K562 (cell line): ENCODE measurements around the gene NRROS. TPM values are rescaled to one million over a fixed set of nuclear protein-coding genes. Genes with fewer than 3 reads are reported as not detected.

Experiments used
- ASH1L ChIP-seq: fragments of 450-650 bp; IDR thresholded peaks from 2 replicates; pipeline ENCODE4 v1.6.1; 2018; ENCODE audit warnings: borderline replicate concordance, mild to moderate bottlenecking, low read depth; ENCODE audit not compliant: partially characterized antibody
- ATF7 ChIP-seq: fragments of 450-650 bp; IDR thresholded peaks from 2 replicates; pipeline ENCODE4 v1.7.1; 2014; ENCODE audit warnings: mild to moderate bottlenecking, moderate library complexity
- CXXC5 ChIP-seq: fragments of 250-450 bp; sonication (Bioruptor Pico); IDR thresholded peaks from 2 replicates; pipeline ENCODE4 v1.8.0; 2022; ENCODE audit warnings: inconsistent platforms, mild to moderate bottlenecking, moderate library complexity
- FUS ChIP-seq: fragments of 200-400 bp; formaldehyde crosslinking; optimal IDR thresholded peaks from 2 replicates; pipeline ENCODE3; 2017; ENCODE audit warnings: low read depth, low read length
- JUND ChIP-seq, 2 experiments: IDR thresholded peaks; 2 replicates in 1 of 2; 3 replicates in 1 of 2; pipeline ENCODE4 v1.6.1; 2011; ENCODE audit warnings: borderline replicate concordance in 2 of 2, low read depth in 2 of 2, low read length in 2 of 2, improper control_type of control experiment in 1 of 2, missing biosample characterization in 1 of 2, missing genetic modification characterization in 1 of 2, missing genetic modification reagents in 1 of 2
- L3MBTL2 ChIP-seq: fragments of 450-650 bp; IDR thresholded peaks from 2 replicates; pipeline ENCODE4 v1.6.1; 2016; ENCODE audit warnings: mild to moderate bottlenecking, moderate library complexity
- MAFK ChIP-seq: IDR thresholded peaks from 2 replicates; pipeline ENCODE4 v1.6.1; 2011; ENCODE audit warnings: low read length, improper control_type of control experiment
- MIER1 ChIP-seq: fragments of 450-650 bp; IDR thresholded peaks from 2 replicates; pipeline ENCODE4 v1.6.1; 2016; ENCODE audit warnings: antibody characterized with exemption, mild to moderate bottlenecking, low read depth
- NFE2 ChIP-seq: IDR thresholded peaks from 2 replicates; pipeline ENCODE4 v1.6.1; 2014; ENCODE audit warnings: antibody characterized with exemption, low read depth
- POLR2G ChIP-seq: fragments of 200-400 bp; formaldehyde crosslinking; IDR thresholded peaks from 2 replicates; pipeline ENCODE4 v1.6.1; 2017; ENCODE audit warnings: low read depth, mild to moderate bottlenecking, antibody characterized with exemption, low read length, moderate library complexity
- POLR2H ChIP-seq: IDR thresholded peaks from 2 replicates; pipeline ENCODE4 v1.6.1; 2016; ENCODE audit warnings: missing genetic modification characterization, low read depth, mild to moderate bottlenecking, control low read depth, missing compliant biosample characterization, moderate library complexity
- RHOXF2B ChIP-seq: fragments of 250-450 bp; sonication (Bioruptor Pico); conservative IDR thresholded peaks from 2 replicates; pipeline ENCODE4 v1.5.1; 2021
- SMARCA4 ChIP-seq: fragments of 450-650 bp; IDR thresholded peaks from 2 replicates; pipeline ENCODE4 v1.6.1; 2016
- SMARCE1 ChIP-seq: fragments of 450-650 bp; IDR thresholded peaks from 2 replicates; pipeline ENCODE4 v1.7.1; 2016; ENCODE audit warnings: mild to moderate bottlenecking
- STAG1 ChIP-seq: sonication (generic); formaldehyde crosslinking; IDR thresholded peaks from 2 replicates; pipeline ENCODE4 v1.5.0; 2020; ENCODE audit warnings: missing genetic modification reagents, borderline replicate concordance
- TEAD4 ChIP-seq, 2 experiments: sonication (generic) in 1 of 2; formaldehyde crosslinking in 1 of 2; IDR thresholded peaks; 2 replicates each; pipeline versions ENCODE4 v1.6.1 to v1.8.0; 2012 to 2022; ENCODE audit warnings: borderline replicate concordance in 1 of 2, inconsistent platforms in 1 of 2, low read length in 1 of 2, mild to moderate bottlenecking in 1 of 2, missing genetic modification reagents in 1 of 2
- ZNF311 ChIP-seq: fragments of 250-450 bp; sonication (Bioruptor Pico); IDR thresholded peaks from 2 replicates; pipeline ENCODE4 v1.4.0; 2020; ENCODE audit warnings: mild to moderate bottlenecking, moderate library complexity
- ZNF699 ChIP-seq: fragments of 250-450 bp; sonication (Bioruptor Pico); IDR thresholded peaks from 2 replicates; pipeline ENCODE4 v1.8.0; 2021; ENCODE audit warnings: mild to moderate bottlenecking, moderate library complexity; ENCODE audit not compliant: insufficient replicate concordance
- polyA plus RNA-seq, 8 experiments: library from polyadenylated mRNA; depleted of rRNA in 4 of 8; stranded (reverse) in 5 of 8; unstranded in 3 of 8; fragments of >200 nt; fragmentation: Nextera tagmentation in 2 of 8; fragmentation: Illumina TruSeq in 1 of 8; extraction: Ambion mirVana in 2 of 8; extraction: Trizol in 1 of 8; gene quantifications; 2 replicates each; pipeline versions ENCODE4 v1.2.1 to v1.2.3, GENCODE V29; 2011 to 2014; ENCODE audit warnings: inconsistent platforms in 1 of 8, missing spikeins in 1 of 8
- total RNA-seq, 7 experiments: library from RNA; depleted of rRNA in 6 of 7; stranded (reverse); fragments of >200 nt in 6 of 7; fragmentation: Illumina TruSeq in 2 of 7; extraction: Trizol in 2 of 7; gene quantifications; 2 replicates each; pipeline versions ENCODE4 v1.2.1 to v1.2.3, GENCODE V29; 2011 to 2021; ENCODE audit warnings: low replicate concordance in 1 of 7
- TF ChIP-seq, protein P1 (sequence below), 2 experiments: IDR thresholded peaks; 2 replicates each; pipeline ENCODE4 v1.6.1; 2011; ENCODE audit warnings: borderline replicate concordance in 1 of 2, control low read depth in 1 of 2, low read depth in 1 of 2, low read length in 1 of 2, mild to moderate bottlenecking in 1 of 2, mixed read lengths in 1 of 2, moderate library complexity in 1 of 2; ENCODE audit not compliant: insufficient read depth in 1 of 2, insufficient read length in 1 of 2, poor library complexity in 1 of 2, severe bottlenecking in 1 of 2; ENCODE audit errors: extremely low read depth in 1 of 2
- TF ChIP-seq, protein P2 (sequence below): fragments of 450-650 bp; formaldehyde crosslinking; IDR thresholded peaks from 2 replicates; pipeline ENCODE4 v1.4.0; 2020; ENCODE audit warnings: mild to moderate bottlenecking, moderate library complexity
- TF ChIP-seq, protein P3 (sequence below): fragments of 250-450 bp; sonication (Bioruptor Pico); IDR thresholded peaks from 2 replicates; pipeline ENCODE4 v1.4.0; 2020; ENCODE audit warnings: mild to moderate bottlenecking, moderate library complexity, borderline replicate concordance

Gene NRROS
- total and polyA plus RNA-seq, 9 of the 15 experiments (the other 6 are each of a cell fraction or from before 2014, with no cell fraction given): 0.34 to 13.8 (median 3.8) TPM

DNA sequence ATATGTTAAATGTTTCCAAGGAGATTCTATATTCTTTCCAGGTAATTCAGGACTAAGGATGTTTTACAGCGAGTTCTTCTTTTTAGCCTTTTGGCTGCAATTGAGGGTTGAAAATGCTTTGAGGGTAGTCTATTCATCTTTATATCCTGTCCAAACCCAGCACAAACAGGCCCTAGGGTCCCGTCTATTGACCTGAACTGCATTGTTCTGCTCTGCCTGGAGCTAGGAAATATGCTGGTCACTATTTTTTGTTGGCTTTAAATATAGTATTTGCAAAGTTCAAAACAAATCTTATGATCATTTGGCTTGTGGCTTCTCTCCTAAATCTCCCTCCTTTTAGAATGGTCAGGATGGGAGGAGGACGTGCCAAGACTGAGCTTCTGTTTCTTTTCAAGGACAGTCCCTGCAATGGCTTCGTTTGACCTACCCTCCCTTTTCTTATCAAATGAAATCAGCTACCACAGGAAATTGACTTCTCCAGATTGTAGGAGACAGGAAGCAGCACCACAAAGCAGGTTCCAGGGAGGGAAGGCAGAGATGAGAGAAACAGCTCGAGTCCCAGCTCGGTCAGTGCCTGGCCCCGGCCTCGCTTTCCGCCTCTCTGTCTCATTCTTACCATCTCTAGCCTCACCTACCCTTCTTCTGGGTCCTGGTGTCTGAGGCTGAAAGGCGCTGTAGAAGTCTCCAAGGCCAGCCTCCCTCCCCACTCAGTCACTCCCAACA lies 27.6 kb upstream of the NRROS start (continued):
- TF ChIP-seq NFE2: no peak
- TF ChIP-seq STAG1: peak; percentile 32; the same call in 1 of the 2 replicates
- TF ChIP-seq POLR2G: 0 out of 2 replicates have a peak, but pooled peaks have one; percentile 29
- TF ChIP-seq ZNF699 (CRISPR knock-in tag): no peak
- TF ChIP-seq CXXC5: peak; percentile 23; the same call in 1 of the 2 replicates
- no peak for TF ChIP-seq MIER1
- peak; percentile 44 for TF ChIP-seq SMARCE1
- peak; percentile 50; the same call in 1 of the 2 replicates for TF ChIP-seq TEAD4 (IDR thresholded peaks at IDR 0.05; ENCODE audit: low read length)
- no peak for TF ChIP-seq TEAD4 (CRISPR knock-in tag; IDR thresholded peaks at IDR 0.05; ENCODE audit: borderline replicate concordance)
- TF ChIP-seq, protein P1, sequence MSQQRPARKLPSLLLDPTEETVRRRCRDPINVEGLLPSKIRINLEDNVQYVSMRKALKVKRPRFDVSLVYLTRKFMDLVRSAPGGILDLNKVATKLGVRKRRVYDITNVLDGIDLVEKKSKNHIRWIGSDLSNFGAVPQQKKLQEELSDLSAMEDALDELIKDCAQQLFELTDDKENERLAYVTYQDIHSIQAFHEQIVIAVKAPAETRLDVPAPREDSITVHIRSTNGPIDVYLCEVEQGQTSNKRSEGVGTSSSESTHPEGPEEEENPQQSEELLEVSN (IDR thresholded peaks at IDR 0.05; ENCODE audit: borderline replicate concordance in 1 of 2, extremely low read depth in 1 of 2, insufficient read depth in 1 of 2, insufficient read length in 1 of 2, low read depth in 1 of 2, low read length in 1 of 2, poor library complexity in 1 of 2, severe bottlenecking in 1 of 2): peak in 1 of 2 experiments; percentile 16
- TF ChIP-seq RHOXF2B: no peak
- TF ChIP-seq, protein P2, sequence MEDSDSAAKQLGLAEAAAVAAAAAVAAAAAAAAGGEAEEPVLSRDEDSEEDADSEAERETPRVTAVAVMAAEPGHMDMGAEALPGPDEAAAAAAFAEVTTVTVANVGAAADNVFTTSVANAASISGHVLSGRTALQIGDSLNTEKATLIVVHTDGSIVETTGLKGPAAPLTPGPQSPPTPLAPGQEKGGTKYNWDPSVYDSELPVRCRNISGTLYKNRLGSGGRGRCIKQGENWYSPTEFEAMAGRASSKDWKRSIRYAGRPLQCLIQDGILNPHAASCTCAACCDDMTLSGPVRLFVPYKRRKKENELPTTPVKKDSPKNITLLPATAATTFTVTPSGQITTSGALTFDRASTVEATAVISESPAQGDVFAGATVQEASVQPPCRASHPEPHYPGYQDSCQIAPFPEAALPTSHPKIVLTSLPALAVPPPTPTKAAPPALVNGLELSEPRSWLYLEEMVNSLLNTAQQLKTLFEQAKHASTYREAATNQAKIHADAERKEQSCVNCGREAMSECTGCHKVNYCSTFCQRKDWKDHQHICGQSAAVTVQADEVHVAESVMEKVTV (CRISPR knock-in tag): peak; percentile 34; the same call in 1 of the 2 replicates
- TF ChIP-seq ATF7: 0 out of 2 replicates have a peak, but pooled peaks have one; percentile 30
- TF ChIP-seq FUS: no peak
- peak; percentile 39 for TF ChIP-seq SMARCA4
- TF ChIP-seq, protein P3, sequence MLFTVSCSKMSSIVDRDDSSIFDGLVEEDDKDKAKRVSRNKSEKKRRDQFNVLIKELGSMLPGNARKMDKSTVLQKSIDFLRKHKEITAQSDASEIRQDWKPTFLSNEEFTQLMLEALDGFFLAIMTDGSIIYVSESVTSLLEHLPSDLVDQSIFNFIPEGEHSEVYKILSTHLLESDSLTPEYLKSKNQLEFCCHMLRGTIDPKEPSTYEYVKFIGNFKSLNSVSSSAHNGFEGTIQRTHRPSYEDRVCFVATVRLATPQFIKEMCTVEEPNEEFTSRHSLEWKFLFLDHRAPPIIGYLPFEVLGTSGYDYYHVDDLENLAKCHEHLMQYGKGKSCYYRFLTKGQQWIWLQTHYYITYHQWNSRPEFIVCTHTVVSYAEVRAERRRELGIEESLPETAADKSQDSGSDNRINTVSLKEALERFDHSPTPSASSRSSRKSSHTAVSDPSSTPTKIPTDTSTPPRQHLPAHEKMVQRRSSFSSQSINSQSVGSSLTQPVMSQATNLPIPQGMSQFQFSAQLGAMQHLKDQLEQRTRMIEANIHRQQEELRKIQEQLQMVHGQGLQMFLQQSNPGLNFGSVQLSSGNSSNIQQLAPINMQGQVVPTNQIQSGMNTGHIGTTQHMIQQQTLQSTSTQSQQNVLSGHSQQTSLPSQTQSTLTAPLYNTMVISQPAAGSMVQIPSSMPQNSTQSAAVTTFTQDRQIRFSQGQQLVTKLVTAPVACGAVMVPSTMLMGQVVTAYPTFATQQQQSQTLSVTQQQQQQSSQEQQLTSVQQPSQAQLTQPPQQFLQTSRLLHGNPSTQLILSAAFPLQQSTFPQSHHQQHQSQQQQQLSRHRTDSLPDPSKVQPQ (CRISPR knock-in tag): no peak
- no peak for TF ChIP-seq ASH1L
- TF ChIP-seq L3MBTL2: peak; percentile 70
- 0 out of 2 replicates have a peak, but pooled peaks have one; percentile 34 for TF ChIP-seq JUND (IDR thresholded peaks at IDR 0.05; ENCODE audit: borderline replicate concordance, low read depth, low read length)
- no peak; the same call in 2 of the 3 replicates for TF ChIP-seq JUND (tag; IDR thresholded peaks at IDR 0.05; ENCODE audit: borderline replicate concordance, low read depth, low read length)
- no peak for TF ChIP-seq MAFK
- TF ChIP-seq ZNF311 (CRISPR knock-in tag): 0 out of 2 replicates have a peak, but pooled peaks have one; percentile 22
- TF ChIP-seq POLR2H (tag): peak; percentile 77; the same call in 1 of the 2 replicates
